Smooth muscle cell (in vitro differentiated cells): Measurements from ENCODE around the gene CBX4. TPM values are rescaled to one million over a fixed set of nuclear protein-coding genes. Genes with fewer than 3 reads are reported as not detected.

Experiments used
- DNase-seq: peaks from one replicate; lab custom pipeline; 2025; ENCODE audit not compliant: unreplicated experiment; lab: John Stamatoyannopoulos, UW
- H2AFZ ChIP-seq: fragments of 200-600 bp; sonication (generic); 2 replicates; pipeline ENCODE4 v1.6.0; 2016; ENCODE audit warnings: antibody characterized with exemption, low read depth, mild to moderate bottlenecking
- H3F3A ChIP-seq: fragments of 200-600 bp; sonication (generic); 2 replicates; pipeline ENCODE4 v1.6.0; 2017; ENCODE audit warnings: antibody characterized with exemption, low read depth
- H3K27ac ChIP-seq: fragments of 200-600 bp; sonication (generic); 2 replicates; pipeline ENCODE4 v1.5.1; 2016; ENCODE audit warnings: low read depth, mild to moderate bottlenecking
- H3K27me3 ChIP-seq: fragments of 200-600 bp; sonication (generic); 2 replicates; pipeline ENCODE4 v1.6.1; 2016; ENCODE audit warnings: low read depth, mild to moderate bottlenecking
- H3K36me3 ChIP-seq: fragments of 200-600 bp; sonication (generic); 2 replicates; pipeline ENCODE4 v1.5.1; 2016; ENCODE audit warnings: low read depth
- H3K4me1 ChIP-seq: fragments of 200-600 bp; sonication (generic); 2 replicates; pipeline ENCODE4 v1.5.1; 2016; ENCODE audit warnings: low read depth
- H3K4me2 ChIP-seq: fragments of 200-600 bp; sonication (generic); 2 replicates; pipeline ENCODE4 v1.6.0; 2016; ENCODE audit warnings: mild to moderate bottlenecking
- H3K4me3 ChIP-seq: fragments of 200-600 bp; sonication (generic); 2 replicates; pipeline ENCODE4 v1.5.1; 2016; ENCODE audit warnings: mild to moderate bottlenecking
- H3K79me2 ChIP-seq: fragments of 200-600 bp; sonication (generic); 2 replicates; pipeline ENCODE4 v1.6.0; 2016; ENCODE audit warnings: low read depth, mild to moderate bottlenecking
- H3K9ac ChIP-seq: fragments of 200-600 bp; sonication (generic); 2 replicates; pipeline ENCODE4 v1.6.0; 2016; ENCODE audit warnings: low read depth
- H3K9me3 ChIP-seq: fragments of 200-600 bp; sonication (generic); replicated peaks from 2 replicates; pipeline ENCODE4 v1.5.1; 2016; ENCODE audit warnings: low read depth
- H4K20me1 ChIP-seq: fragments of 200-600 bp; sonication (generic); 2 replicates; pipeline ENCODE4 v1.6.0; 2016; ENCODE audit warnings: low read depth
- CTCF ChIP-seq: fragments of 200-600 bp; sonication (generic); IDR thresholded peaks from 2 replicates; pipeline ENCODE4 v1.5.1; 2017; ENCODE audit warnings: borderline replicate concordance, mild to moderate bottlenecking, antibody characterized with exemption; ENCODE audit not compliant: insufficient read depth, poor library complexity, severe bottlenecking
- WGBS: methylation state at CpG from one replicate; pipeline ENCODE4 v1.1.7; 2016; ENCODE audit warnings: low lambda C conversion rate; 5-methylcytosine and 5-hydroxymethylcytosine counted together
- polyA plus RNA-seq: library from polyadenylated mRNA; unstranded; fragments of >200 nt; fragmentation: Nextera tagmentation; extraction: Ambion mirVana; gene quantifications from 2 replicates; pipeline ENCODE4 v1.2.1, GENCODE V29; 2016
- total RNA-seq: library from RNA; depleted of rRNA; stranded (reverse); fragments of >200 nt; gene quantifications from 2 replicates; pipeline ENCODE4 v1.2.3, GENCODE V29; 2014

CBX4 gene
- total and polyA plus RNA-seq, 2 experiments from 2014 or later = 17.4 to 44.6 TPM

- Histone ChIP-seq H3K9me3 (no peaks in the 10 kb centered on the region), H3K36me3 (no peaks in the 10 kb centered on the region), H3K27me3 (no peaks in the 10 kb centered on the region), H3K27ac (no peak overlapping the region), H3K4me1 (no peaks in the 10 kb centered on the region), H3K79me2 (no peaks in the 10 kb centered on the region), H3F3A (no peaks in the 10 kb centered on the region), H3K4me2 (no peak overlapping the region), H2AFZ (no peak overlapping the region), H3K4me3 (no peak overlapping the region), H4K20me1 (no peaks in the 10 kb centered on the region), H3K9ac (no peak overlapping the region)
- 72% methylated on average over 26 of the region's 26 CpGs for WGBS
- no peak for TF ChIP-seq CTCF
- DNase-seq = no peak
These were observed 22.4 kb upstream of the CBX4 start for GRCh38 chr17:79861413-79862216.

GRCh38 chr17:79859676-79860615 lies 20.7 kb upstream of the CBX4 start:
- WGBS = 71% methylated on average over 38 of the region's 38 CpGs
- no peak for DNase-seq
- Histone ChIP-seq H3K4me2 (no peak overlapping the region), H3K79me2 (no peaks in the 10 kb centered on the region), H3K9ac (no peak overlapping the region), H3K36me3 (no peaks in the 10 kb centered on the region), H3K4me3 (no peak overlapping the region), H3K4me1 (no peaks in the 10 kb centered on the region), H2AFZ (no peak overlapping the region), H4K20me1 (no peaks in the 10 kb centered on the region), H3F3A (no peaks in the 10 kb centered on the region), H3K27ac (no peak overlapping the region), H3K9me3 (no peaks in the 10 kb centered on the region), H3K27me3 (no peaks in the 10 kb centered on the region)
- TF ChIP-seq CTCF = no peak

GRCh38 chr17:79857095-79857494 lies 17.9 kb upstream of the CBX4 start:
- no peak overlapping the region for H2AFZ ChIP-seq
- H3K9ac ChIP-seq = no peak overlapping the region
- no peaks in the 10 kb centered on the region for H3K9me3 ChIP-seq
- H4K20me1 ChIP-seq = no peaks in the 10 kb centered on the region
- no peaks in the 10 kb centered on the region for H3F3A ChIP-seq
- no peak for TF ChIP-seq CTCF
- no peak for DNase-seq
- H3K27ac ChIP-seq = no peak overlapping the region
- H3K4me2 ChIP-seq = no peak overlapping the region
- no peaks in the 10 kb centered on the region for H3K27me3 ChIP-seq
- H3K79me2 ChIP-seq = no peaks in the 10 kb centered on the region
- H3K4me1 ChIP-seq = no peaks in the 10 kb centered on the region
- no peak overlapping the region for H3K4me3 ChIP-seq
- H3K36me3 ChIP-seq = no peaks in the 10 kb centered on the region
- WGBS = 88% methylated on average over 8 of the region's 8 CpGs
